Stimulated activated CD8-positive, alpha-beta memory T cell treated with anti-CD3 and anti-CD28 coated beads, Interleukin-7, amount 100 ng/mL, for 1 hour (primary cell): Measurements from ENCODE around the gene FBLN2.

ENCODE experiments used
- DNase-seq, 2 donors: peaks; one replicate each; pipeline ENCODE4 v3.0.0-alpha.2; 2020; ENCODE audit warnings: low read depth in 2 of 2

Gene FBLN2

GRCh38 chr3:13582366-13583250 lies 33.7 kb downstream of the FBLN2 start:
- DNase-seq: no peak

GRCh38 chr3:13583251-13584180 lies 34.6 kb downstream of the FBLN2 start:
- DNase-seq: no peak

- no peak for DNase-seq
These were observed 35.5 kb downstream of the FBLN2 start for GRCh38 chr3:13584427-13584891.

DNA sequence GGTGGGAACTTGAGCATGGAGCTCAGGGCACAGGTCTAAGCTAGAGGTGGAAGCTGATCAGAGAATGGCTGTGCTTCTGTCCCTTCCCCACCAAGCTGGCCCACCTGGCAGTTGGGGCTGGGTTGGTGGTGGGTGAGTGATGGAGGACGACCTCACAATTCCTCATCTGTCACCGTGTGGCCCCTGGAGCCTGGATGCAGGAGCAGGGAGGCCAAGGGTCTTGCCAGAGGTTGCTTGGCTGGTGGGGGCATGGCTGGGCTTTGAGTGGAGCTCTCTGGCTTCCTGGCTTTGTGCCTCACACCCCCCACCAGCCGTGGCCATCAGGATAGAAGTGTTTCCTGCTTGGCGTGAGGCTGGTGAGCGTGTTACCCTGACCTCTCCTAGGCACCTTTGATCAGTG lies 36.0 kb downstream of the FBLN2 start:
- no peak for DNase-seq

DNA sequence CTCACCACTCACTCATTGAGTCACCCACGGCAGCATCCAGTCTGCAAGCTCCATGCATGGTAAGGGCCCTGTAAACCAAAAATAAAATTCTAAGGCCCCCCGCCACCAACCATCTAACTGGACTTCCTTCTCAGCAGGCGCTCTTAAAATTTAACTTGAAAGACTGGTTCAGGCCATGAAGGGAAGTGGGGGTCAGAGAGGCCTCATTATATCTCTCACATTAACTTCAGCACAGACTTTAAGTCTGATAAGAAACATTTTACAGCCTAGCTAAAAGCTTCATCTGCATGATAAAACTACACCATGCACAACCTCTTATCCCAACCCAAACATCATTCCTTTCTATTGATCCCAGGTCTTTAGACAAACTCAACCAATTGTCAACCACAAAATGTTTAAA lies 38.5 kb downstream of the FBLN2 start:
- DNase-seq: no peak

- no peak for DNase-seq
These were observed 39.3 kb downstream of the FBLN2 start for GRCh38 chr3:13588221-13588701.

DNA sequence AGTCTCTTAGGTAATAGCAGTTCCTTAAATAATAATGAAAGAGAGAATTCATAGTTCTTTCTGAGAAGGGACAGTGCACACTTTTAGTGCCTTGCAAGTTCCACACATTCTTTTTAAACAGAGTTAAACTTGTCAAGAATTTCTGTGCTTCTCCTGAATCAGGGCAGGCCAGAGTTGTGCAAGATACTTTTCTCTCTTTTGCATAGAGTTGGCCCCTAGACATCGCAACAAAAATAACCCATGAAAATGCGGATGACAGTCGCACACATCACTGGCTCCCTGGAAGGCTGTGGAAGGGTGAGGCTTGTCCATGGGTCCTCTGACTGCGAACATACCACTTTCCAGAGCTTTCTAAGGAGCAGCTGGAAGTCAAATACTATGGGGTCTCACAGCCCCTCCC lies 40.1 kb downstream of the FBLN2 start:
- no peak for DNase-seq

GRCh38 chr3:13590841-13591520 lies 42.1 kb downstream of the FBLN2 start:
- DNase-seq: no peak

GRCh38 chr3:13593615-13594014 lies 44.7 kb downstream of the FBLN2 start:
- DNase-seq: no peak

DNA sequence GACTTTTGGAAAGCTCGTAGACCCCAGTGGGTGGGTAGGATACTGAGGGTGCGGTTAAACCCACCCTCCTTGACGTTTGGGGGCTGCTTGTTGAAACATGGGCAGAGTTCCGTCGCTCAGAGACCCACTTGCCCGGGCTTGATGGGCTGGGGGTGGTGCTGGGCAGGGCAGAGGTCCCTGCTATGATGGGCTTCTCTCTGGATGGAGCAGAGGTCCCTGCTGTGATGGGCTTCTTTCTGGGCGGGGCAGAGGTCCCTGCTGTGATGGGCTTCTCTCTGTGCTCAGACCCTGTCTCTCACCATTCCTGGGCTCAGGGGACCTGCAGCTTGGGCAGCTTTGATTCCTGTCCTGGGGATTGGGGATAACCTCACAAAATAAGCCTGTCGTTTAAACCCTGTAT lies 45.2 kb downstream of the FBLN2 start:
- DNase-seq: no peak

DNA sequence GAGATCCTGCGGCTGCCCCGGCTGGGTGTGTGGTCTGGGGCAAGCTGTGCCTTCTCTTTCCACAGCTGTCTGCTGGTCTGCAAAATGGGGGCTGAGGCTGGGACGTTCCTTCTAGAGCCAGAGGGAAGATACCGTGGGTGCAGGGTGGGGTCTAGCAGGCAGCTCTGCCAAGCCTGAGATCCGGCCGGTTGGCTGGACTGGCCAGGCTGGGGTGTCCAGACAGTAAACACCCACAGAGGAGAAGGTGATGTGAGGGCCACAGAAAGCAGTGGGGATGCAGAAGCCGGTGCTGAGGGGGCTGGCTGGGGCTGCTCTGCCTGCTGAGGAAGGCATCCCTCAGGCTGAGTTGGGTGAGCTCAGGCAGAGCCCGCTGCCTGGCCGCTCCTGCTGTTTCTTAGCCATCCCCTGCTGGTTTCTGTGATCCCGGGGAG lies 46.1 kb downstream of the FBLN2 start:
- no peak for DNase-seq

DNA sequence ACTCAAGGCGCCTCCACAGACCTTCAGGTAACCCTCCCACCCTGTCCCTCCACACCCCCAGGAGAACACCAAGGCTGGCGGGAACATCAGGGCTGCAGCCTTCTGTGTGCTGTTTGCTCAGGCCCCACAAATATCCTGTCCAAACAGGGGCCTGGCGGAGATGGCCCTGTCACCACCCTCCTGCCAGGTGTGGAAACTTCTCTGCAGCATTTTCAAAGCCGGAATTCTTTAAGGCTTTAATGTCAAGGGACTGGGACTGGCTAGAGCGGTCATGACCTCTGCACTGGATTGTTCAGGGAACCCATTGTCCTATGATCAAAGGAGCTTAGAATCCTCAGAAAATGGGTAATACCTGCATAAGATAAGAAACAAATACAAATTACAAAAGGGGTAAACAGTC lies 46.6 kb downstream of the FBLN2 start:
- DNase-seq: no peak

DNA sequence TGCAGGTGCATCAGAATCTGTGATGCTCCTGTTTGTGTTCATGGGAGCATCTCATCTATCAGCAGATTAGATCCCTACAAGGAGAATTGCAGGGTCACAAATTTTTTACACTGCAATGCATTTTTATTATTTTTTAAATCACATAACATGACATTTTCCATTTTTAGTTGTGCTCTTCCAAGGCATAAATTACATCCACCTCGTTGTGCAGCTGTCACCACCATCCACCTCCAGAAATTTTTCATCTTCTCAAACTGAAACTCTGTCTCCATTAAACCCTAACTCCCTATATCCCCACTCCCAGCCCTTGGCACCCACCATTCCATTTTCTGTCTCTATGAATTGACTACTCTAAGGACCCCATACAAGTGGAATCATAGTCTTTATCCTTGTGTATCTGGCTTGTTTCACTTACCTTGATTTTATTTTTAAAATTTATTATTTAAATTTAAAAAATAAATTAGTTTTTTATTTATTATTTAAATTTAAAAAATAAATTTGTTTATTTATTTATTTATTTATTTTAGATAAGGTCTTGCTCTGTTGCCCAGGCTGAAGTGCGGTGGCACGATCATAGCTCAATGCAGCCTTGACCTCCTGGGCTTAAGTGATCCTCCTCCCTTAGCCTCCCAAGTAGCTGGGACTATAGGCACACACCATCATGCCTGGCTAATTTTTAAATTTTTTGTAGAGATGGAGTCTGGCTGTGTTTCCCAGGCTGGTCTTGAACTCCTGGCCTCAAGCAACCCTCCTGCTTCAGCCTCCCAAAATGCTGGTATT lies 47.7 kb downstream of the FBLN2 start:
- DNase-seq: no peak

GRCh38 chr3:13597661-13598060 lies 48.7 kb downstream of the FBLN2 start:
- no peak for DNase-seq

- DNase-seq: no peak
These were observed 49.3 kb downstream of the FBLN2 start for GRCh38 chr3:13598201-13598600.

DNA sequence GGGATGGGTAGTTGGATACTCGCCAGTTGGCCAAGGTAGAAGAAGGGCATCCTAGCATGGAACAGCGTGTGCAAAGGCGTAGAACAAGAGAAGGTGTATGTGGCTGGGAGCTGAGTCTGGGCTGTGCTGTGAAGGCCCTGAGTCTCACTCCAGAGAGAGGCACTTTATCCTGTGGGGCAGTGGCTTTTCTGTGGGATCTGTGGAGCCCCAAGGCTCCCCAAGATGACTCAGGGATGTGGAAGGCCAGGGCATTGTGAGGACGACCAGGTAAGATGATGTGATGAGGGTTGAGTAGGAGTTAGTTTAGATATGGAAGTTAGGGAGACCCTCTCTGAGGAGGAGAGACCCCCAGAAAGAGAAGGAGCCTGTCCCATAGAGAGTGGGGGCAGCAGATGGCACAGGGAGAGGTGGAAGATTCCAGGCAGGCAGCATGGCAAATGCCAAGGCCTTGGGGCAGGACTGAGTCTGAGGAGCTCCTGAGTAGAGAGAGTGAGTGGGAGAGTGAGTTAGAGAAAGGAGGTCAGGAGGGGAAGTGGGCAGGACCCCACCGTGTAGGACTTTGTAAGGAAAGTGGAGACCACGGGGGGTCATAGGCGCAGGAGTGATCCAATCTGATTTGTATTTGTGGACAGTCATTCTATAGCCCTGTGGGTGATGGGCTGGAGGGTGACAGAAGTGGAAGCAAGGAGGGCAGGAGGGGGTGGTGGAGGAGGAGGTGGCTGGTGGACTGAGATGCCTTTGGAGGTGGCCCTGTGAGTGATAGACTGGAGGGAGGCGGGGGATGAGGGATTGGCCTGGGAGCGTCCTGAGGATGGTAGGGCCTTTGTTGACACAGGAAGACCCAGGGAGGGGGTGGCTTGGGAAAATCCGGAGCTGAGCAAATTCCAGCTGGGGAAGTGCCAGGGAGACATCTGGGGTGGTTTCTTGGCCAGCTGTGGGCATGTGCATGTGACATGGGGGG lies 50.3 kb downstream of the FBLN2 start:
- no peak for DNase-seq

- no peak for DNase-seq
These were observed 51.0 kb downstream of the FBLN2 start for GRCh38 chr3:13599887-13600450.

- DNase-seq: no peak
These were observed 52.2 kb downstream of the FBLN2 start for GRCh38 chr3:13600950-13601691.

DNA sequence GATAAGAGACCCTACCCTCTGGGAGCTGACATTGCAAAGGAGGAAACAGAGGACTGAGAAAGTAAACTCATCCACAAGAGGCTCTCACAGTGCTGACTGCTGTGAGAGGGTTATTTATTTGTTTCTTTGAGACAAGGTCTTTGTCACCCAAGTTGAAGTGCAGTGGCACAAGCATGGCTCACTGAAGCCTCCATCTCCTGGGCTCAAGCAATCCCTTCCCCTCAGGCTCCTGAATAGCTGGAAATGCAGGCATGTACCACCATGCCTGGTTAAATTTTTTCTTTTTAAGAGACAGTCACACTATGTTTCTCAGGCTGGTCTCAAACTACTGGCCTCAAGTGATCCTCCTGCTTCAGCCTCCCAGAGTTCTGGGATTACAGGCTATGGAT lies 52.8 kb downstream of the FBLN2 start:
- DNase-seq: no peak
